Kasumi-1 (cell line): ENCODE measurements around the gene HGS.
A peak's percentile ranks its signal among the peaks of the same experiment; 100 is the strongest.

Source experiments
- DNase-seq, 2 experiments: peaks; one replicate each; lab custom pipeline; 2025; lab: John Stamatoyannopoulos, UW

HGS gene

DNA sequence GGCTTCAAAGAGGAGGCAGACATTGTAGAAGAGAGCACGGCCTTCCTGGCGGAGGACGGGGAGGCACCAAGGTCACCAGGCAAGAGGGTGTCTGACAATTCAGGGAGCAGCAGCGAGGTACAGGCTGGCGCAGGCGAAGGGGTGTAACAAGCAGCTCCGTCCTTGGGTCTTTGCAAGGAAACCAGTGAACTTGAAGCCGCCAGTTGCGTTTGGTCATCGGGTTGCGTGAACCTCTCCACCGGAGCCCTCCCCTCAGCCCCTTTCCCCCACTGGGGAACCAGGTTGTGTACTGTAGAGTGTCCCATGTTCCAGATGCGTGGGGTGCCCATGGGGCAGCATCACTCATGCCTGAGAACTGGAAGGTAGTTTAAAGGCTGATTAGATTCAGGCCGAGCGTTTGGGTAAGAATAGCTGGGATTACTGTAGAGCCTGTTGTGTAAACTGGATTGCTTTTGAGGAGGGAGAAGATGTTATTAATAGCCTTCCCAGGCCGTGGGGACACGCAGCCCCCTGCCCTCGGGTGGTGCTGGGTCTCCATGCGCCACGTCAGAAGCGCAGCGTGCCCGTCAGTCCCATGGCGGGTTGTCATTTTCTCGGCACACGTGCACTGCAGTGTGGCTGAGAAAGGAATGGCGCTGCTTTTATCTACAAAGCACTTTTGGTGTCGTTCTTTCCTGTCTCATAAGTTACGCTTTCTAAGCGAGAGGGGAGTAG lies 21.9 kb downstream of the HGS start:
- DNase-seq, result no peak

- no peak for DNase-seq
These were observed 22.4 kb downstream of the HGS start for GRCh38 chr17:81706232-81706611.

- DNase-seq, result peak in 1 of 2 experiments; percentile 16
These were observed 23.2 kb downstream of the HGS start for GRCh38 chr17:81706757-81707624.

- no peak for DNase-seq
These were observed 24.2 kb downstream of the HGS start for GRCh38 chr17:81707725-81708646.

GRCh38 chr17:81708739-81709185 lies 25.0 kb downstream of the HGS start:
- DNase-seq, result no peak

- peak; percentile 87 to 89 for DNase-seq
These were observed 26.9 kb downstream of the HGS start for GRCh38 chr17:81710514-81711308.

DNA sequence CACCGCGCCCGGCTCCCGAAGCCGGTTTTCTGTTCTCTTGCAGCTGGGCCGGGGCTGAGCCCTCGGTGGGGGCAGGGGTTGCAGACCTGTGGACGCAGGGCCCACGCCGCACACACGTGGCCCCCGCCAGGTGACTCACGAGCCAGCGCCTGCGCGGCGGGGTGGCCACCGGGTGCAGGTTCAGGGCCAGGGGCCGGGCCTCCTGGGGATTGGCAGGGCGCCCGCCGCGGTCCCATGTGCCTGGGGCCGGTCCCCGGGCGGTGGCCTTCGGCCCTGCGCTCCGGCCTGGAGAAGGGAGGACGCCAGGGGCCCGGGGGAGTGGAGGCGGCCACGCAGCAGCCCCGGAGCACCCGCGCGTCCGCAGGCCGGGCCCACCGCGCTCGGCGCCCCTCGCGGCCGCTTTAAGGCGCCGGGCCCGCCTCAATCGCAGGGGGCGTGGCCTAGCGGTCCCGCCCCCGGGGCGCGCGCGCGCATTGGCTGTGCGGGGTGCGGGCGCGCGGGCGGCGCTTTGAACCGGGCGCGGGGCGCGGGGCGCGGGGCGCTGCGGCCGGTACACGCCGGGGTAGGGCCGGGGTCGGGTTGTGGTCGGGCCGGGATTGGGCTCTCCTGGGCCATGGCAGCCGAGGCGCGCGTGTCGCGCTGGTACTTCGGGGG lies 28.1 kb downstream of the HGS start, which contains the start of gene SLC25A10:
Gene SLC25A10 (plus strand): TSS at position 471 of the 654 bp plus-strand sequence. CDS start 143 bp downstream, at position 614.
- DNase-seq, result peak; percentile 73 to 80

- peak; percentile 36 to 50 for DNase-seq
These were observed 28.7 kb downstream of the HGS start for GRCh38 chr17:81712468-81713003.

- no peak for DNase-seq
These were observed 29.3 kb downstream of the HGS start for GRCh38 chr17:81713004-81713555.

DNA sequence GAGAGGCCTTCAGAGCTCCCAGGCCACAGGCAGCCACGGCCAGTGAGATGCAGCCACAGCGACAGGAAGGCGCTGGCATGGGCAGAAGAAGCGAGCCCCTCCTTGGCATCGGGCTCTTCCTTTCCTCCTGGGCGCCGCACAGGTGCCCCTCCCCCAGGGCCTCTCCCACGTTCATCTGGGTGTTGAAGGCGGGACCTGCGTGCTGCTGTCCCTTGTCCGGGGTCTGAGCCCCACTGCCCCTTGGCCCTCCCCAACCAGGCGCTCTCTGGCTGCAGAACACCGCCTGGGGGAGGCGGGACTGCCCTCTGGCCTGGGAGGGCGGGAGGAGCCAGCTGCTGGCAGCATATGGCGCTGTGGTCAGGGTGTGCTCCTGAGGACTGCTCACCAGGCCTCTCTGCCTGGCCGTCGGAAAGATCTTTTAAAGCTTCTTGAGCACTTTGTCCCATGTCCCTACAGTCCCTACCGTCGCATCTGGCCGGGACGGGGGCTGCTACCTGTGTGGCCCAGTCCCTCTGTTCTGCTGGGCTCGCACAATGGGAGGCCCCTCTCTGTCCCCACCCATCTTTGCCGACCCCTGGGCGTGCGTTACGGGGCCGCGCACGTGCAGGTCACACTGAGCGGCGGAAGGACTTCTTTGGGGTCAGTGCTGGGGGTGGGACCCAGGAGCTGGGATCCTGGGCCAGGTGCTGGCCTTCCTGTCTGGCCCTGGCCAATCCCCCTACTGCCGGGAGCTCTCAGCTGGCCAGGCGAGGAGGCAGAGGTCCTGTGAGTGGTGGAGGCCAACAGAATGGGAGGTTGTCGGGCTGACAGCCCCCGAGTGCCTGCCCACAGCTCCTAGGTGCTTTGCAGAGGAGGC lies 30.0 kb downstream of the HGS start:
- DNase-seq, result no peak

GRCh38 chr17:81714412-81715106 lies 30.7 kb downstream of the HGS start:
- no peak for DNase-seq

- DNase-seq, result no peak
These were observed 31.5 kb downstream of the HGS start for GRCh38 chr17:81715107-81715871.

GRCh38 chr17:81715872-81716673 lies 32.3 kb downstream of the HGS start:
- no peak for DNase-seq

- DNase-seq, result no peak
These were observed 32.8 kb downstream of the HGS start for GRCh38 chr17:81716674-81716996.

GRCh38 chr17:81717049-81717765 lies 33.4 kb downstream of the HGS start:
- DNase-seq, result no peak

DNA sequence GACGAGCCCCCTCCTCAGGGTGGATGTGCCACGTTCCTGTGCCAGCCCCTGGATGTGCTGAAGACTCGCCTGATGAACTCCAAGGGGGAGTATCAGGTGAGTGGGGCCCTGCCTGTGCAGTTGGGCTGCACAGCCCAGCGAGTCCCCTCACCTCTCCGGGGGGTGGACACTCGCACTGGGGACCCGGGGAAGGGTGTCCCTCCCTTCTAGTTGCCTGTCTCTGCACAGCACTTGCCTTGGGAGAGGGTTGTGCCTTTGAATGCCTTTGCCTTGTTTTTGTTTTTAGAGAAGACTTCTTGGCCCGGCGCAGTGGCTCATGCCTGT lies 33.9 kb downstream of the HGS start:
- no peak for DNase-seq
